Adrenal gland (tissue), 5 donors: ENCODE results near the gene PRTFDC1.

ENCODE experiments used
- CTCF ChIP-seq, 6 experiments: fragments of 450-650 bp in 4 of 6; fragments of 200-600 bp in 2 of 6; sonication (generic) in 1 of 6; IDR thresholded peaks; 1 replicate in 5 of 6; 2 replicates in 1 of 6; pipeline versions ENCODE4 v1.5.1 to v1.8.0; 2016 to 2021; ENCODE audit warnings: antibody characterized with exemption in 6 of 6, mild to moderate bottlenecking in 2 of 6, moderate library complexity in 1 of 6
- POLR2A ChIP-seq, 2 donors: fragments of 450-650 bp; IDR thresholded peaks; one replicate each; pipeline ENCODE4 v1.6.1; 2017; ENCODE audit warnings: antibody characterized with exemption in 2 of 2, mild to moderate bottlenecking in 2 of 2, moderate library complexity in 1 of 2
- donor health status: DM: no; HTN: no; CAD: no.

- TF ChIP-seq CTCF (IDR thresholded peaks at IDR 0.05) (no peak), POLR2A (IDR thresholded peaks at IDR 0.05) (no peak)
Measured at GRCh38 chr10:24849051-24849450, 103.4 kb downstream of the PRTFDC1 start.
